Measurements from ENCODE around the gene STXBP5L. TPM values are rescaled to one million over a fixed set of nuclear protein-coding genes. Genes with fewer than 3 reads are reported as not detected.

The STXBP5L gene
- total and polyA plus RNA-seq, 2 donors from 2014 or later = not detected

DNA sequence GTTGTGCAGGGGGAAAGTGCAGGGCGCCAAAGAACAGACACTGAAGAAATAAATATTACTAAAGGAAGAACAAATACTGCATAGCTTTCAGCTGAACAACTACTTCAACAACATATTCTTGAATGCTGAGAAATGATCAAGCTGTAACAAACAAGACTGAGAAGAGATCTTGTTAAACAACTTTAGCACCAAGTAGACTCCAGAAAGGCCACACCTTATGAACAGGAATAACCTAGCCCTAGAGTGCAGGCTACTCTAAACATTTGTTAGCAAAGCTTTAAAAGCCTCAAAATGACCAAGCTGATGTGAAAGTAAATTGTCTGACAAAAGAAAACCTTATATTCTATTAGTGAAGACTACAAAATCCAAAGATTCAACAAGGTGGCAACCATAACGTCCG, 554.6 kb downstream of the STXBP5L start:
- peaks cover 0 to 2% (median 0%) of the 10 kb centered on the region in 3 donors for H3K36me3 ChIP-seq (ENCODE audit: control insufficient read depth in 2 of 3, insufficient read depth in 3 of 3, low read length in 3 of 3)
- TF ChIP-seq, protein P1, sequence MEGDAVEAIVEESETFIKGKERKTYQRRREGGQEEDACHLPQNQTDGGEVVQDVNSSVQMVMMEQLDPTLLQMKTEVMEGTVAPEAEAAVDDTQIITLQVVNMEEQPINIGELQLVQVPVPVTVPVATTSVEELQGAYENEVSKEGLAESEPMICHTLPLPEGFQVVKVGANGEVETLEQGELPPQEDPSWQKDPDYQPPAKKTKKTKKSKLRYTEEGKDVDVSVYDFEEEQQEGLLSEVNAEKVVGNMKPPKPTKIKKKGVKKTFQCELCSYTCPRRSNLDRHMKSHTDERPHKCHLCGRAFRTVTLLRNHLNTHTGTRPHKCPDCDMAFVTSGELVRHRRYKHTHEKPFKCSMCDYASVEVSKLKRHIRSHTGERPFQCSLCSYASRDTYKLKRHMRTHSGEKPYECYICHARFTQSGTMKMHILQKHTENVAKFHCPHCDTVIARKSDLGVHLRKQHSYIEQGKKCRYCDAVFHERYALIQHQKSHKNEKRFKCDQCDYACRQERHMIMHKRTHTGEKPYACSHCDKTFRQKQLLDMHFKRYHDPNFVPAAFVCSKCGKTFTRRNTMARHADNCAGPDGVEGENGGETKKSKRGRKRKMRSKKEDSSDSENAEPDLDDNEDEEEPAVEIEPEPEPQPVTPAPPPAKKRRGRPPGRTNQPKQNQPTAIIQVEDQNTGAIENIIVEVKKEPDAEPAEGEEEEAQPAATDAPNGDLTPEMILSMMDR (IDR thresholded peaks at IDR 0.05; ENCODE audit: borderline replicate concordance, extremely low read depth, insufficient read depth) = no peak
- H3K9me3 ChIP-seq (ENCODE audit: control insufficient read depth in 2 of 3, insufficient read depth in 1 of 3, low read length in 3 of 3) = no peaks in the 10 kb centered on the region
- FAIRE-seq (no peak), DNase-seq (no peak)
- H3K4me3 ChIP-seq (ENCODE audit: low read length in 3 of 3) = no peak overlapping the region
- no peak overlapping the region for H3K9ac ChIP-seq (ENCODE audit: low read length in 3 of 3)
- no peaks in the 10 kb centered on the region for H3K4me1 ChIP-seq (ENCODE audit: control insufficient read depth in 2 of 3, insufficient read depth in 2 of 3, low read depth in 1 of 3, low read length in 3 of 3)
- no peaks in the 10 kb centered on the region for H3K27me3 ChIP-seq (ENCODE audit: control insufficient read depth, insufficient read depth, low read length)
- no peak overlapping the region for H3K27ac ChIP-seq (ENCODE audit: low read depth in 2 of 2, low read length in 2 of 2)
- intact Hi-C loops (cut with DNase I) = no loop called here

DNA sequence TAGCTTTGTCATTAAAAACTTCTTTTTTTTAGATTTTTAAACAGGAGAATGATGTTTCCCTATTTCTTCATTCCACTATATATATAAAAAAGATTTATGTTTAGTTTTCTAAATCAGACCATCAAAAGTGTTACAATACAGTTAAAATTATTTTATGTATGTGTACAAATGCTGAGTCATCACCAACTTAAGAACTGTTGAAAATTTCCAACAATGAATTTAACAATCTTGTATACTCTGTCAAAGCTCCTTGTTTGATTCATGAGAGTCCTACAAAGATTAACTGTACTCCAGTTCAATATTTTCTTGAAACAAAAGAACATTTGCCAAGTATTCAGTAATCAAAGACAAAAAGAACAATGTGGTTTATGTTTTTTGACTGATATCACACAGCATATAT, 555.7 kb downstream of the STXBP5L start:
- TF ChIP-seq, protein P1 (IDR thresholded peaks at IDR 0.05; ENCODE audit: borderline replicate concordance, extremely low read depth, insufficient read depth) = no peak
- no peaks in the 10 kb centered on the region for H3K4me1 ChIP-seq (ENCODE audit: control insufficient read depth in 2 of 3, insufficient read depth in 2 of 3, low read depth in 1 of 3, low read length in 3 of 3)
- peaks cover 0 to 2% (median 0%) of the 10 kb centered on the region in 3 donors for H3K36me3 ChIP-seq (ENCODE audit: control insufficient read depth in 2 of 3, insufficient read depth in 3 of 3, low read length in 3 of 3)
- H3K9ac ChIP-seq (ENCODE audit: low read length in 3 of 3) = no peak overlapping the region
- H3K27me3 ChIP-seq (ENCODE audit: control insufficient read depth, insufficient read depth, low read length) = no peaks in the 10 kb centered on the region
- intact Hi-C loops (cut with DNase I) = no loop called here
- H3K9me3 ChIP-seq (ENCODE audit: control insufficient read depth in 2 of 3, insufficient read depth in 1 of 3, low read length in 3 of 3) = no peaks in the 10 kb centered on the region
- FAIRE-seq (no peak), DNase-seq (no peak)
- H3K27ac ChIP-seq (ENCODE audit: low read depth in 2 of 2, low read length in 2 of 2) = no peak overlapping the region
- H3K4me3 ChIP-seq (ENCODE audit: low read length in 3 of 3) = no peak overlapping the region

DNA sequence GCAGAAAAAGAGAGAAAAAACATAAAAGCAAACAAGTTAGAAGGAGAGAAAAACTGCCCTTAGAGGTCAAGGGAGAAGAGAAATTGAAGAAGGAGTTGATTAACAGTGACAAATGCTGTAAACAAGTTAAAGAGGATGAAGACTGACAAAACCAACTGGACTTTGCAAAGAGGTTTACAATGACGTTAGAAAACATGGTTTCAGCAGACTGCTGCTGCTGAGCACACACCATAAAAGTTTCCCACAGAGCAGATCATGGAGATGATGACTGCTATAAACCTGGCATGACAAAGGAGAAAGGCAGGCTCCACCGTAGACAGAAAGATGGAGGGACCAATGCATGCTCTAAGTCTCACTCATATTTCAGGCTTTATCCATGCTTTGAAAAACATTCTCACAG, 559.1 kb downstream of the STXBP5L start:
- H3K27ac ChIP-seq (ENCODE audit: low read depth in 2 of 2, low read length in 2 of 2) = no peak overlapping the region
- H3K4me1 ChIP-seq (ENCODE audit: control insufficient read depth in 2 of 3, insufficient read depth in 2 of 3, low read depth in 1 of 3, low read length in 3 of 3) = no peaks in the 10 kb centered on the region
- intact Hi-C loops (cut with DNase I) = no loop called here
- FAIRE-seq (no peak), DNase-seq (no peak)
- no peaks in the 10 kb centered on the region for H3K27me3 ChIP-seq (ENCODE audit: control insufficient read depth, insufficient read depth, low read length)
- no peak overlapping the region for H3K4me3 ChIP-seq (ENCODE audit: low read length in 3 of 3)
- no peak overlapping the region for H3K9ac ChIP-seq (ENCODE audit: low read length in 3 of 3)
- TF ChIP-seq, protein P1 (IDR thresholded peaks at IDR 0.05; ENCODE audit: borderline replicate concordance, extremely low read depth, insufficient read depth) = no peak
- no peaks in the 10 kb centered on the region for H3K9me3 ChIP-seq (ENCODE audit: control insufficient read depth in 2 of 3, insufficient read depth in 1 of 3, low read length in 3 of 3)
- no peaks in the 10 kb centered on the region for H3K36me3 ChIP-seq (ENCODE audit: control insufficient read depth in 2 of 3, insufficient read depth in 3 of 3, low read length in 3 of 3)

DNA sequence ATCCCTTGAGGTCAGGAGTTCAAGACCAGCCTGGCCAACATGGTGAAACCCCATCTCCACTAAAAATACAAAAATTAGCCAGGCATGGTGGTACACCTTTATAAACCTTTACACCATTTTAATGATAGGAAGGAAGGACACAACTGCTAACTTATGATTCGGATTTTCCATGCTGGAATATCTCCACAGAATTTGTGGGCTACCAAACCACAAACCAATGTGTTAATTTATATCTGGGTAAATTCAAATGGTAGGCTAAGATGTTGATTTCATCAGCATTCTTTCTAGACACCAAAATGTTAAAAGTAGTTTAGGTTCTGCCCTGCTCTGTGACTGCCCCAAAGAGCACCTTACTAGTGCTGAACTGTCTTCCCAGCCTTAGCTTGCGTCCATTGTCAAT, 565.0 kb downstream of the STXBP5L start:
- H3K27ac ChIP-seq (ENCODE audit: low read depth in 2 of 2, low read length in 2 of 2) = no peak overlapping the region
- TF ChIP-seq, protein P1 (IDR thresholded peaks at IDR 0.05; ENCODE audit: borderline replicate concordance, extremely low read depth, insufficient read depth) = no peak
- DNase-seq (no peak), FAIRE-seq (no peak)
- no peak overlapping the region for H3K4me3 ChIP-seq (ENCODE audit: low read length in 3 of 3)
- H3K9ac ChIP-seq (ENCODE audit: low read length in 3 of 3) = no peak overlapping the region
- no peaks in the 10 kb centered on the region for H3K4me1 ChIP-seq (ENCODE audit: control insufficient read depth in 2 of 3, insufficient read depth in 2 of 3, low read depth in 1 of 3, low read length in 3 of 3)
- H3K36me3 ChIP-seq (ENCODE audit: control insufficient read depth in 2 of 3, insufficient read depth in 3 of 3, low read length in 3 of 3) = no peaks in the 10 kb centered on the region
- H3K9me3 ChIP-seq (ENCODE audit: control insufficient read depth in 2 of 3, insufficient read depth in 1 of 3, low read length in 3 of 3) = no peaks in the 10 kb centered on the region
- intact Hi-C loops (cut with DNase I) = no loop called here
- H3K27me3 ChIP-seq (ENCODE audit: control insufficient read depth, insufficient read depth, low read length) = no peaks in the 10 kb centered on the region
